Stomach (tissue), 9 donors: ENCODE data around the gene LCN10. TPM values are rescaled to one million over a fixed set of nuclear protein-coding genes. Genes with fewer than 3 reads are reported as not detected.
"Not testable (repeated sequence)": the region's sequence is repeated elsewhere in the genome, so short reads cannot be mapped to it uniquely, and the experiment has no call there.

Source experiments
- DNase-seq, 2 donors: peaks; one replicate each; pipeline versions ENCODE4 v3.0.0 to v3.0.0-alpha.2; 2013 to 2019
- H3K27ac ChIP-seq, 5 donors: fragments of 200-600 bp in 4 of 5; sonication (generic) in 4 of 5; one replicate each; pipeline ENCODE4 v1.5.1; 2013 to 2019; ENCODE audit warnings: mild to moderate bottlenecking in 1 of 5, moderate library complexity in 1 of 5
- H3K27me3 ChIP-seq, 3 donors: fragments of 200-600 bp; sonication (generic); one replicate each; pipeline ENCODE4 v1.5.1; 2017 to 2019; ENCODE audit warnings: mixed run types in 1 of 3
- H3K36me3 ChIP-seq, 4 donors: fragments of 200-600 bp; sonication (generic); 1 replicate in 3 of 4; 2 replicates in 1 of 4; pipeline ENCODE4 v1.5.1; 2016 to 2019
- H3K4me1 ChIP-seq, 4 donors: fragments of 200-600 bp; sonication (generic); one replicate each; pipeline ENCODE4 v1.5.1; 2016 to 2019
- H3K4me3 ChIP-seq, 4 donors: fragments of 200-600 bp; sonication (generic) in 3 of 4; one replicate each; pipeline ENCODE4 v1.5.1; 2016 to 2019; ENCODE audit warnings: mild to moderate bottlenecking in 1 of 4
- H3K9me3 ChIP-seq, 4 donors: fragments of 200-600 bp; sonication (generic); one replicate each; pipeline ENCODE4 v1.5.1; 2016 to 2019
- EP300 ChIP-seq: sonication (generic); formaldehyde crosslinking; IDR thresholded peaks from one replicate; pipeline ENCODE4 v1.6.1; 2017; ENCODE audit warnings: antibody characterized with exemption
- POLR2AphosphoS5 ChIP-seq, 3 donors: sonication (generic); formaldehyde crosslinking; IDR thresholded peaks; one replicate each; pipeline ENCODE4 v1.6.1; 2016; ENCODE audit warnings: antibody characterized with exemption in 3 of 3
- WGBS, 5 donors: extraction: QIAGEN DNeasy Blood & Tissue Kit in 3 of 5; methylation state at CpG; one replicate each; pipeline versions ENCODE4 v1.1.5 to v1.1.7; 2013 to 2018; 5-methylcytosine and 5-hydroxymethylcytosine counted together
- intact Hi-C: fragments of 100-400 bp; cut with DNase I; formaldehyde crosslinking; loops from one replicate; pipeline ENCODE4 v1.15.1; 2023; ENCODE audit warnings: low total_unique reads
- polyA plus RNA-seq, 3 donors: library from polyadenylated mRNA; stranded (reverse); fragments of 200-250 nt; gene quantifications; one replicate each; pipeline ENCODE4 v1.2.3, GENCODE V29; 2013
- total RNA-seq, 5 donors: library from RNA; depleted of rRNA; stranded (reverse); fragments of >200 nt; gene quantifications; one replicate each; pipeline versions ENCODE4 v1.1.0 to v1.2.3, GENCODE V29; 2014 to 2016
- TF ChIP-seq, protein P1 (sequence below), 7 experiments: fragments of 450-650 bp in 4 of 7; fragments of 200-600 bp in 3 of 7; sonication (generic) in 3 of 7; IDR thresholded peaks; one replicate each; pipeline ENCODE4 v1.5.1; 2016 to 2019; ENCODE audit warnings: antibody characterized with exemption in 7 of 7, control low read depth in 2 of 7, mild to moderate bottlenecking in 1 of 7
- donor health status: healthy with polysubstance abuse.
- donor health status: Bipolar disorder and iron deficiency.
- donor health status: healthy.

Gene LCN10
- total and polyA plus RNA-seq, 8 donors = 0.58 to 25.5 (median 8.5) TPM

DNA sequence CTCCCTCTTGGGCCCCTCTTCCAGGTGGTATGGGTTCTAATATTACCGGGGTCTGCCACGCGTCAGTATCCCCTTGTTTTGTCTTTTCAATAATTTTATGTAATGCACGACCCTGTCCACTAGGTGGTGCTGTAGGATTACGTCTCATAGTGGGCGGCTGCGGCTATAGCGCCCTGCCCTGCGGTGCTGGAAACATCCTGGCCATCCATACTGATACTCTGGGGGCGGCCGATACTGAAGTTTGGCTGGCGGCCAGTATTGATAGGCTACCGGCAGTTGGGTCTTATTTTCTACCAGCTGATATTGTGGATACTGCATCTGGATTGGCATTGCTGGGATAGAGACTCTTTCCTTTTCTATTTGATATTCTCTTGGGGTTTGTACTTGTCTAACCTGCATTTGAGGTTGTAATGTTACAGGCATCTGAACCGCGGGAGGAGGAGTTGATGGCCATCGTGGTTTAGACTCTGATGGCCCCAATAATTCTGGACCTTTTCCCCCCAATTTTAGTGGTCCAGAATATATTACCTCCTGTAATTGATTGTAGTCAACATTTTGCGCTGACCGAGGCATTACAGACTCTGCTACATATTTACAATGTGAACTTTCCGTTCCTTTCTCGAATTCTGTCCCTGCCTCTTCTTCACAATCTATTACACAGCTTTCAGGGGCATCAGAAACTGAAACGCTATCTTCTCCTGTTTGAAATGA is 45.1 kb upstream of the LCN10 start:
- TF ChIP-seq POLR2AphosphoS5 (IDR thresholded peaks at IDR 0.05) (peak in 1 of 3 donors; percentile 55), EP300 (no peak)
- TF ChIP-seq, protein P1, sequence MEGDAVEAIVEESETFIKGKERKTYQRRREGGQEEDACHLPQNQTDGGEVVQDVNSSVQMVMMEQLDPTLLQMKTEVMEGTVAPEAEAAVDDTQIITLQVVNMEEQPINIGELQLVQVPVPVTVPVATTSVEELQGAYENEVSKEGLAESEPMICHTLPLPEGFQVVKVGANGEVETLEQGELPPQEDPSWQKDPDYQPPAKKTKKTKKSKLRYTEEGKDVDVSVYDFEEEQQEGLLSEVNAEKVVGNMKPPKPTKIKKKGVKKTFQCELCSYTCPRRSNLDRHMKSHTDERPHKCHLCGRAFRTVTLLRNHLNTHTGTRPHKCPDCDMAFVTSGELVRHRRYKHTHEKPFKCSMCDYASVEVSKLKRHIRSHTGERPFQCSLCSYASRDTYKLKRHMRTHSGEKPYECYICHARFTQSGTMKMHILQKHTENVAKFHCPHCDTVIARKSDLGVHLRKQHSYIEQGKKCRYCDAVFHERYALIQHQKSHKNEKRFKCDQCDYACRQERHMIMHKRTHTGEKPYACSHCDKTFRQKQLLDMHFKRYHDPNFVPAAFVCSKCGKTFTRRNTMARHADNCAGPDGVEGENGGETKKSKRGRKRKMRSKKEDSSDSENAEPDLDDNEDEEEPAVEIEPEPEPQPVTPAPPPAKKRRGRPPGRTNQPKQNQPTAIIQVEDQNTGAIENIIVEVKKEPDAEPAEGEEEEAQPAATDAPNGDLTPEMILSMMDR (IDR thresholded peaks at IDR 0.05) = peak in 5 of 7 experiments; percentile 60 to 90 (median 87)
- no peaks in the 10 kb centered on the region for H3K9me3 ChIP-seq
- 10 to 18% (median 13%) methylated on average over 21 of the region's 21 CpGs for WGBS, 5 donors
- H3K36me3 ChIP-seq = peaks cover 0 to 7% (median 4%) of the 10 kb centered on the region in 4 donors
- peaks cover 22 to 50% (median 47%) of the 10 kb centered on the region in 4 donors for H3K4me1 ChIP-seq
- peak; percentile 70 to 90 for DNase-seq
- H3K4me3 ChIP-seq = no peak overlapping the region
- no peaks in the 10 kb centered on the region for H3K27me3 ChIP-seq
- intact Hi-C loops = loop anchor here (5.0 kb wide), 1 partner anchor 249 kb away; no protein-coding TSS in a partner anchor
- peak overlapping the region in 2 of 5 donors; percentile 7 to 24 for H3K27ac ChIP-seq

DNA sequence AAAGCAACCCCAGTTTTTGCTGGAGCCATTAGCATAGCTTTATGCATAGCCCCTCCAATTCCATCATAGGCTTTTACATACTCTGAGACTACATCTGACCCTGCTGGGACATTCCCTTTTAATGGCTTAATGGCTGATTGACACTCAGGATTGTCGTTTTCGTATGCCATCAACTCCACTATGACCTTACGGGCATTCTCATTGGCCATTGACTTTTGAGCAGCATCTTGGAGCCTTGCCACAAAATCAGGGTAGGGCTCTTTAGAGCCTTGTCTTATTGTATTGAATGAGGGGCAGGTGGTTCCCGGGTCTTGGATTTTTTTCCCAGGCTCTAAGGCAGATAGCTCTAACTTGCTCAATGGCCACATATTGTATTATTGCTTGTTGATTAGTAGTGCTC is 44.2 kb upstream of the LCN10 start:
- intact Hi-C loops = loop anchor here (5.0 kb wide), 1 partner anchor 250 kb away; no protein-coding TSS in a partner anchor
- 13 to 34% (median 26%) methylated on average over 4 of the region's 4 CpGs for WGBS, 5 donors

DNA sequence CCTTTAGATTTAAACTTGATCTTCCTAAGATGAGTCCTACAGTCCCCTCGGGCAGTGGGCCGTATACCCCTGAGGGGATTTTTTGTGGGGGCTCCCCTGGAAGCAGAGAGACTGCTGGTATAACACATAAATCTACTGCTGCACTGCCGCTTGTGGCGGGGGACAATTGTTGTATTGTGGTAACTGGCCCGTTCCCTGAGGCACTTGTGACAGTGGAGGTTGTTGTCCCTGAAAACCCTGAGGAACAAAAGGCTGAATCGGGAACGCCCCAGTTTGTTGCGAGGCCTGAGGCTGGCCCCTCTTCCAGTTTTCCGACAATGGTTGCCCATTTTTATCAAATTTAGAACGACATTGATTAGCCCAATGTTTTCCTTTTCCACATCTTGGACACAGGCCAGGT is 43.7 kb upstream of the LCN10 start:
- 40 to 67% (median 45%) methylated on average over 10 of the region's 10 CpGs for WGBS, 5 donors
- intact Hi-C loops = loop anchor here (5.0 kb wide), 1 partner anchor 251 kb away; no protein-coding TSS in a partner anchor
- Histone ChIP-seq H3K27ac (no peak overlapping the region), H3K9me3 (no peaks in the 10 kb centered on the region), H3K4me1 (peaks cover 14 to 36% (median 33%) of the 10 kb centered on the region in 4 donors), H3K4me3 (no peak overlapping the region), H3K27me3 (no peaks in the 10 kb centered on the region), H3K36me3 (no peaks in the 10 kb centered on the region)
- no peak for DNase-seq
- no peak for TF ChIP-seq POLR2AphosphoS5 (IDR thresholded peaks at IDR 0.05)
- TF ChIP-seq, protein P1 (IDR thresholded peaks at IDR 0.05) = no peak

More for the DNA sequence above, 44.2 kb upstream of the LCN10 start:
- not testable (repeated sequence) for H3K27ac ChIP-seq, H3K27me3 ChIP-seq, DNase-seq, H3K4me3 ChIP-seq, H3K9me3 ChIP-seq, H3K36me3 ChIP-seq
- peaks cover 17 to 42% (median 38%) of the 10 kb centered on the region in 4 donors for H3K4me1 ChIP-seq

DNA sequence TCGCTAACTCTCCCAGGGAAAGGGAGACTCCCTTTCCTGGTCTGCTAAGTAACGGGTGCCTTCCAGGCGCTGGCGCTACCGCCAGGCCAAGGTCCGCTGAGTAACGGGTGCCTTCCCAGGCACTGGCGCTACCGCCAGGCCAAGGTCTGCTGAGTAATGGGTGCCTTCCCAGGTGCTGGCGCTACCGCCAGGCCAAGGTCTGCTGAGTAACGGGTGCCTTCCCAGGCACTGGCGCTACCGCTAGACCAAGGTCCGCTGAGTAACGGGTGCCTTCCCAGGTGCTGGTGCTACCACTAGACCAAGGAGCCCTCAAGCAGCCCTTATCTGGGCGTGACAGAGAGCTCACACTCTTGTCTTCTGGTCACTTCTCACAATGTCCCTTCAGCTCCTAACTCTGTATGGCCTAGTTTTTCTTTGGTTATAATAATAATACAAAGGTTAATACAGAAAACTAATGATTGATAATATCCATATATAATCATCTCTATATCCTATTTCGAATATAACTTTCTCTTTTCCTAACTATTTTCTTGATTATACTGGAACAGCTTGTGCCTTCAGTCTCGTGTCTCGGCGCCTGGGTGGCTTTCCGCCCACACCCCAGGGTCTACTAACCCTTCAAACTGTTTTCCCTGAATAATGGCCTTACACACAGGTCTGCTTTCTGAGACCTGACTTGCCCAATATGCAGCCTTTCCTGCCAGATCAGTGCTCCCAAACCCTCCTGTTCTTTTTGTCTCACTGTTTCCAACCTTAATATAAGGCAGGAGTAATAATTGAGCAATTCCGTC is 43.0 kb upstream of the LCN10 start:
- H3K27ac ChIP-seq = peak overlapping the region in 1 of 5 donors; percentile 29
- 69 to 87% (median 81%) methylated on average over 11 to 23 of the region's 23 CpGs for WGBS, 5 donors
- not testable (repeated sequence) for H3K4me3 ChIP-seq, DNase-seq, H3K36me3 ChIP-seq, H3K9me3 ChIP-seq, H3K27me3 ChIP-seq
- intact Hi-C loops = loop anchor here (5.0 kb wide), 1 partner anchor 252 kb away; no protein-coding TSS in a partner anchor
- H3K4me1 ChIP-seq = peaks cover 14 to 34% (median 31%) of the 10 kb centered on the region in 4 donors

DNA sequence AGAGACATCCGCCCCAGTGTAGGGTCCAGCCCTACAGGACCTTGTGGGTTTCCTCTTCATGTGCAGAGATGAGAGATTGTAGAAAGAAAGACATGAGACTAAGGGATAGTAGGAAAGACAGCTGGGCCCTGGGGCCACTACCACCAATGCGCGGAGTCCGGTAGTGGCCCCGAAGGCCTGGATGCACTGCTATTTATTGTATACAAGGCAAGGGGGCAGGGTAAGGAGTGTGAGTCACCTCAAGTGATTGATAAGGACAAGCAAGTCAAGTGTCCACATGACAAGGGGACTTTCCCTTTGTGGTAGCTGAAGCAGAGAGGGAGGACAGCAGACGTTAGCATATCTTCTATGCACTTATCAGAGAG is 42.2 kb upstream of the LCN10 start:
- Histone ChIP-seq H3K27ac (no peak overlapping the region), H3K4me3 (no peak overlapping the region), H3K27me3 (no peaks in the 10 kb centered on the region), H3K36me3 (no peaks in the 10 kb centered on the region), H3K4me1 (peaks cover 8 to 27% (median 24%) of the 10 kb centered on the region in 4 donors), H3K9me3 (no peaks in the 10 kb centered on the region)
- 64 to 79% (median 73%) methylated on average over 6 of the region's 6 CpGs for WGBS, 5 donors
- intact Hi-C loops = loop anchor here (5.0 kb wide), 1 partner anchor 252 kb away; no protein-coding TSS in a partner anchor
- peak in 1 of 2 donors; percentile 57 for DNase-seq
- no peak for TF ChIP-seq EP300
- TF ChIP-seq POLR2AphosphoS5 (IDR thresholded peaks at IDR 0.05) = no peak
